GM06990 (cell line): ENCODE data around the gene KIF21A.

Experiments
- DNase-seq: peaks from one replicate; pipeline ENCODE4 v3.0.0-alpha.2; 2011; ENCODE audit not compliant: insufficient read length; ENCODE audit errors: extremely low read depth
- H3K27me3 ChIP-seq: replicated peaks from 2 replicates; pipeline ENCODE4 v1.6.0; 2011; ENCODE audit warnings: low read length; ENCODE audit not compliant: control insufficient read depth, insufficient read depth
- H3K36me3 ChIP-seq: 2 replicates; pipeline ENCODE4 v1.5.1; 2011; ENCODE audit warnings: low read length; ENCODE audit not compliant: control insufficient read depth, insufficient read depth
- H3K4me3 ChIP-seq: replicated peaks from 2 replicates; pipeline ENCODE4 v1.5.1; 2011; ENCODE audit warnings: low read depth, mild to moderate bottlenecking, control low read depth, low read length
- CTCF ChIP-seq: IDR thresholded peaks from 2 replicates; pipeline ENCODE4 v1.5.1; 2011; ENCODE audit warnings: low read length, control low read depth, mild to moderate bottlenecking, inconsistent platforms; ENCODE audit not compliant: insufficient read depth, poor library complexity, severe bottlenecking

The KIF21A gene

GRCh38 chr12:39393890-39394289 lies 49.0 kb downstream of the KIF21A start:
- H3K4me3 ChIP-seq: no peak overlapping the region
- TF ChIP-seq CTCF: no peak
- H3K36me3 ChIP-seq: no peaks in the 10 kb centered on the region; the same call in 1 of the 2 replicates
- no peaks in the 10 kb centered on the region for H3K27me3 ChIP-seq
- no peak for DNase-seq

- Histone ChIP-seq H3K27me3 (no peaks in the 10 kb centered on the region), H3K4me3 (no peak overlapping the region), H3K36me3 (no peaks in the 10 kb centered on the region; the same call in 1 of the 2 replicates)
- TF ChIP-seq CTCF: no peak
- DNase-seq: no peak
Measured at GRCh38 chr12:39393179-39393578, 49.7 kb downstream of the KIF21A start.

DNA sequence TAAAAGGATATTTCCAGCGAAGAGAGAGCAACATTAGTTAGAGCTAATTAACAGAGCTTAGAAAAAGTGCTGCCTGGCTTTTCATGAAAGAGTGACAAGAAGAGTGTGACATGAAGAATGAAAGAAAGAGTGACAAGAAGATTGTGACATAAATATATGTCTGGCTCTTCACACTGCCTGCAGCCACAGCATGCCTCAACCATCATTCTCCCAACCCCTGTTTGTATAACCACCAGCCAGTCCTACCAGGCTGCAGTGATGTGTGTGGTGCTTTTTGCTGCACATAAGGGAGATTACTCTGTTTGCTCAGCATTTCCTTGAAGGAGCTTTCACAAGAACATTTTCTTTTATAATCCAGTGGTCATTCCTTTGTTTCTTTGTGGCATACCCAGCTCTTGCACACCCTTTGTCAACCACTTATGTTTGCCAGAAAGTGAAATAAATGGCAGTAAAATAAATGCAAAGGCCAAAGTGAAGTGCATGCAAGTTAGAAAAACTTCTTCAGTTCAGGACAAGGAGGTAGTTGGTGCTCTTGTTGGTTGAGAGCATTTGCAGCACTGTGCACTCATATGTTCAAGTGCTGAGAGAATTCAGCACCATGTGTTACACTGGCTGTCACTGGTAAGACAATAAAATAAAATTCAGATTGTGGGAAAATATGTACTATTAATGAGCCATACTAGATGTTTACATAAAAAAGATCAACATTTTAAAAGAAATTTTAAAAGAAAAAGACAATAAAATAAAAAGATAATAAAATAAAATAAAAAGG lies 50.6 kb downstream of the KIF21A start:
- H3K36me3 ChIP-seq: no peaks in the 10 kb centered on the region; the same call in 1 of the 2 replicates
- no peaks in the 10 kb centered on the region for H3K27me3 ChIP-seq
- no peak overlapping the region for H3K4me3 ChIP-seq
- no peak for DNase-seq
- no peak for TF ChIP-seq CTCF

DNA sequence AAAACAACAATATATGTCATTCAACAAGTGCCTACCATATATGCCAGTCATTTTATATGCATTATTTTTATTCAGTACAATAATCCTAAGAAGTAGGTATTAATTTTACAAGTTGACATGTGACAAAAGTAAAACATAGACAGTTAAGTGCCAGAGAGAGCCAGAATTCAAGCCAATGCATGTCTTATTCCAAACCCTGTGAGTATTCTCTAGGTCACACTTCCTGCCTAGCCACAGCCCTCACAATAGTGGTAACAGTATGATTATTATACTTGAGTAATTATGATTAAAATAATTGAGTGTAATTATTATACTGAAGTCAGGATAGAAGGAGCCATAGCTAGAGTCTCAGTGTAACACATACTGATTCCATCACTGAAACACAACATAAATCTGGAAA lies 52.2 kb downstream of the KIF21A start:
- no peaks in the 10 kb centered on the region for H3K27me3 ChIP-seq
- H3K4me3 ChIP-seq: no peak overlapping the region
- no peak for TF ChIP-seq CTCF
- H3K36me3 ChIP-seq: no peaks in the 10 kb centered on the region; the same call in 1 of the 2 replicates
- DNase-seq: no peak

- no peak for TF ChIP-seq CTCF
- DNase-seq: no peak
Measured at GRCh38 chr12:39389399-39390150, 53.3 kb downstream of the KIF21A start.

More at GRCh38 chr12:39389399-39390150, 53.3 kb downstream of the KIF21A start:
- Histone ChIP-seq H3K27me3 (no peaks in the 10 kb centered on the region), H3K4me3 (no peak overlapping the region), H3K36me3 (no peaks in the 10 kb centered on the region; the same call in 1 of the 2 replicates)
